Natural killer cell (primary cell): ENCODE data around the gene USP36. TPM values are rescaled to one million over a fixed set of nuclear protein-coding genes. Genes with fewer than 3 reads are reported as not detected.

Experiments used
- ATAC-seq, 3 donors: fragments of 150-1000 bp in 2 of 3; fragments of 200-7000 bp in 1 of 3; cut with Tn5 transposase; 1 replicate in 1 of 3; 2 replicates in 2 of 3; pipeline ENCODE4 v1.10.0; 2021; ENCODE audit warnings: mild to moderate bottlenecking in 2 of 3, moderate library complexity in 2 of 3
- DNase-seq, 2 donors: peaks; one replicate each; pipeline versions ENCODE4 v3.0.0 to v3.0.0-alpha.2; 2013 to 2021; ENCODE audit warnings: mixed read lengths in 1 of 2
- H3K27ac ChIP-seq: one replicate; pipeline ENCODE4 v1.5.1; 2013; ENCODE audit warnings: mild to moderate bottlenecking, low read length
- H3K27me3 ChIP-seq: one replicate; pipeline ENCODE4 v1.6.1; 2013; ENCODE audit warnings: low read length; ENCODE audit not compliant: control insufficient read depth, insufficient read depth
- H3K36me3 ChIP-seq: one replicate; pipeline ENCODE4 v1.6.1; 2013; ENCODE audit warnings: low read length; ENCODE audit not compliant: control insufficient read depth, insufficient read depth
- H3K4me1 ChIP-seq: one replicate; pipeline ENCODE4 v1.6.1; 2013; ENCODE audit warnings: low read length; ENCODE audit not compliant: control insufficient read depth, insufficient read depth
- H3K4me3 ChIP-seq: one replicate; pipeline ENCODE4 v1.5.1; 2013; ENCODE audit warnings: low read length
- H3K9me3 ChIP-seq: one replicate; pipeline ENCODE4 v1.6.1; 2013; ENCODE audit warnings: low read length; ENCODE audit not compliant: control insufficient read depth, insufficient read depth
- H3K27ac Mint-ChIP-seq, 2 donors: one replicate each; pipeline ENCODE4 v1.8.0; 2022; ENCODE audit warnings: mild to moderate bottlenecking in 2 of 2, mixed read lengths in 2 of 2, moderate library complexity in 1 of 2
- H3K27me3 Mint-ChIP-seq, 2 donors: one replicate each; pipeline ENCODE4 v1.8.0; 2022; ENCODE audit warnings: low read depth in 2 of 2, mixed read lengths in 2 of 2
- H3K36me3 Mint-ChIP-seq: one replicate; pipeline ENCODE4 v1.8.0; 2022; ENCODE audit warnings: mixed read lengths
- H3K4me1 Mint-ChIP-seq, 2 donors: one replicate each; pipeline ENCODE4 v1.8.0; 2022; ENCODE audit warnings: mixed read lengths in 2 of 2
- H3K4me3 Mint-ChIP-seq: one replicate; pipeline ENCODE4 v1.8.0; 2022; ENCODE audit warnings: mild to moderate bottlenecking, moderate library complexity, mixed read lengths
- H3K9me3 Mint-ChIP-seq, 2 donors: one replicate each; pipeline ENCODE4 v1.8.0; 2022; ENCODE audit warnings: mixed read lengths in 2 of 2
- CTCF ChIP-seq: fragments of 200-600 bp; IDR thresholded peaks from one replicate; pipeline ENCODE4 v1.8.0; 2022; ENCODE audit warnings: antibody characterized with exemption
- WGBS: methylation state at CpG from one replicate; pipeline ENCODE4 v1.1.7; 2013; ENCODE audit warnings: missing lambda C conversion rate; ENCODE audit not compliant: insufficient coverage; 5-methylcytosine and 5-hydroxymethylcytosine counted together
- intact Hi-C: fragments of 100-400 bp; cut with micrococcal nuclease; formaldehyde crosslinking; loops from one replicate; pipeline ENCODE4 v1.14.2; 2022
- total RNA-seq, 4 donors: library from RNA; stranded (reverse); fragments of 120-200 nt in 1 of 4; gene quantifications; one replicate each; pipeline versions ENCODE4 v1.2.3 to v1.2.4, GENCODE V29; 2013 to 2022

Gene USP36
- total RNA-seq, 3 donors from 2014 or later (not counting 1 experiment from before 2014, with no cell fraction given) = 241 to 304 (median 270) TPM

GRCh38 chr17:78797213-78797612 lies 43.4 kb downstream of the USP36 start:
- no peaks in the 10 kb centered on the region for H3K9me3 ChIP-seq
- Mint-ChIP-seq H3K4me3 (no peak overlapping the region), H3K36me3 (peaks cover 17% of the 10 kb centered on the region), H3K9me3 (no peaks in the 10 kb centered on the region), H3K4me1 (peaks cover 56 to 61% of the 10 kb centered on the region in 2 donors), H3K27me3 (no peaks in the 10 kb centered on the region), H3K27ac (no peak overlapping the region)
- DNase-seq = no peak
- H3K27ac ChIP-seq = no peak overlapping the region
- H3K36me3 ChIP-seq = peaks cover 44% of the 10 kb centered on the region
- H3K27me3 ChIP-seq = no peaks in the 10 kb centered on the region
- WGBS = 98% methylated on average over 11 of the region's 11 CpGs
- ATAC-seq = no peak
- TF ChIP-seq CTCF = no peak
- intact Hi-C loops = no loop called here
- peaks cover 47% of the 10 kb centered on the region for H3K4me1 ChIP-seq
- H3K4me3 ChIP-seq = no peak overlapping the region

GRCh38 chr17:78796517-78796900 lies 44.1 kb downstream of the USP36 start:
- ATAC-seq (no peak), DNase-seq (no peak)
- no peak overlapping the region for H3K27ac Mint-ChIP-seq
- Histone ChIP-seq H3K36me3 (peaks cover 49% of the 10 kb centered on the region), H3K4me1 (peaks cover 54% of the 10 kb centered on the region), H3K9me3 (no peaks in the 10 kb centered on the region), H3K27ac (no peak overlapping the region), H3K4me3 (no peak overlapping the region), H3K27me3 (no peaks in the 10 kb centered on the region)
- WGBS = 87% methylated on average over 10 of the region's 11 CpGs
- H3K4me3 Mint-ChIP-seq = no peak overlapping the region
- peaks cover 63 to 68% of the 10 kb centered on the region in 2 donors for H3K4me1 Mint-ChIP-seq
- peaks cover 17% of the 10 kb centered on the region for H3K36me3 Mint-ChIP-seq
- intact Hi-C loops = no loop called here
- TF ChIP-seq CTCF = no peak
- H3K27me3 Mint-ChIP-seq = no peaks in the 10 kb centered on the region
- H3K9me3 Mint-ChIP-seq = no peaks in the 10 kb centered on the region

- peak overlapping the region in 1 of 2 donors; percentile 82 for H3K27ac Mint-ChIP-seq
- peaks cover 47% of the 10 kb centered on the region for H3K36me3 ChIP-seq
Measured at GRCh38 chr17:78795861-78796516, 44.6 kb downstream of the USP36 start.

More at GRCh38 chr17:78795861-78796516, 44.6 kb downstream of the USP36 start:
- Histone ChIP-seq H3K4me1 (peaks cover 58% of the 10 kb centered on the region), H3K9me3 (no peaks in the 10 kb centered on the region), H3K4me3 (no peak overlapping the region), H3K27me3 (no peaks in the 10 kb centered on the region), H3K27ac (no peak overlapping the region)
- Mint-ChIP-seq H3K27me3 (no peaks in the 10 kb centered on the region), H3K36me3 (peaks cover 17% of the 10 kb centered on the region), H3K9me3 (no peaks in the 10 kb centered on the region), H3K4me1 (peaks cover 65 to 70% of the 10 kb centered on the region in 2 donors), H3K4me3 (no peak overlapping the region)
- intact Hi-C loops = no loop called here
- ATAC-seq (no peak), DNase-seq (no peak)
- TF ChIP-seq CTCF = no peak
- WGBS = 96% methylated on average over 13 of the region's 14 CpGs
